NCI-H1694 (cell line): Measurements from ENCODE around the gene SLC8A1.
A peak's percentile ranks its signal among the peaks of the same experiment; 100 is the strongest.

Experiments used
- DNase-seq: peaks from one replicate; lab custom pipeline; 2025; lab: John Stamatoyannopoulos, UW

The SLC8A1 gene

DNA sequence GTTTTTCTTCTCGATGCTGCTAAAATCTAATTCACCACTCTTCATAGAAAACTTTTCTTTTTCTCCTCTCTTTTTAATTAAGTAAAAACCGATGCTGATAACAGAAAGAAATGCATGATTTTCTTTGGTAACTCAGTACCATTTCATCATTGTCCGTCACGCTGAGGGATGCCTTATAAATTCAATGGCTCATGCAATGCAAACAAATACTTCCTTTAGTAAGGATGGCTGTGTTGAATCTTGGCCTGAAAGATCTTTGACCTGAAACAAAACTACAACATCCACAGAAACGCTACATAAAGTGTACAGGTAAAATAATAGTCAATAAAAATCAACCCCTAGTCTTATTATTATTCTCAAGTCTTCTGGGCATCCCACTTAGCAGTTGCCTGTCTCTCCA is 261.4 kb downstream of the SLC8A1 start:
- no peak for DNase-seq

- DNase-seq, result no peak
Observed at GRCh38 chr2:40189881-40190280, 262.0 kb downstream of the SLC8A1 start.

GRCh38 chr2:40187054-40187453 is 264.8 kb downstream of the SLC8A1 start:
- DNase-seq, result no peak

DNA sequence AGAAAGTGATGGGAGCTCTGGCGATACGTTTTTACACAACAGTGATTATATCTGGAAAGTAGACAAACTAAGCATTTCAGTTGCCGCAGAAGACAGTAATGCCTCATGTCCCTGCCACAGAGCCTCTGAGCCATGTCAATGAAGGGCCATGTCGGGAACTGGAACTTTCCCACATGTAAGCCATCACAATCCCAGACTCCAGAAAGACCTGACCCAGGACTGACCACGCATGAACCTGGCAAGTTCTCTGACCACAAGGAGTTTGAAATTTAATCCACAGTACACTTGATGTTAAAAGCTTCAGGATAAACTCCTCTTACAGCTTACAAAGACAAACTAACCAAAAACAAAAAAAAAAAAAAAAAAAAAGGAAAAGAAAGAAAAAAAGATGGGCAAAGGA is 267.3 kb downstream of the SLC8A1 start:
- no peak for DNase-seq

DNA sequence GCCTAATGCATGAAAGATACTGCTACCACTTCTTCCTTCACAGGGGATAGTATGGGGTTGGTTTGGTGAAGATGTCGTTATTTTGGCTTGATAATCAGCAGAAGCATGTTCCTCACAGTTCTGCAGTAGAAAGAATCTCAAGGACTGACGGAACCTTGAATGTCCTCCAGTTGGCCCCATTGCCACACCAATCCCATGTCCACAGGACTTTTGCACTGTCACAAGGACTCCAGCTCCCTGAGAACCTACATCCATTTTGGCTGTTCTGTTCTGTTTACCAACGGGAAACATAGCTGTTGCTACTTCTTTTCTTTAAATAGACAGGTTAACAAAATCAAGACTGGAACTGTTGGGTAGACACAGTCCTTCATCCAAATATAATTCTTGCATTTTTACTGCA is 270.0 kb downstream of the SLC8A1 start:
- no peak for DNase-seq

- no peak for DNase-seq
Observed at GRCh38 chr2:40179801-40180200, 272.1 kb downstream of the SLC8A1 start.

GRCh38 chr2:40178971-40179370 is 272.9 kb downstream of the SLC8A1 start:
- no peak for DNase-seq

GRCh38 chr2:40178171-40178778 is 273.6 kb downstream of the SLC8A1 start:
- DNase-seq, result no peak

- no peak for DNase-seq
Observed at GRCh38 chr2:40177366-40177765, 274.5 kb downstream of the SLC8A1 start.

GRCh38 chr2:40173276-40173675 is 278.6 kb downstream of the SLC8A1 start:
- DNase-seq, result no peak

DNA sequence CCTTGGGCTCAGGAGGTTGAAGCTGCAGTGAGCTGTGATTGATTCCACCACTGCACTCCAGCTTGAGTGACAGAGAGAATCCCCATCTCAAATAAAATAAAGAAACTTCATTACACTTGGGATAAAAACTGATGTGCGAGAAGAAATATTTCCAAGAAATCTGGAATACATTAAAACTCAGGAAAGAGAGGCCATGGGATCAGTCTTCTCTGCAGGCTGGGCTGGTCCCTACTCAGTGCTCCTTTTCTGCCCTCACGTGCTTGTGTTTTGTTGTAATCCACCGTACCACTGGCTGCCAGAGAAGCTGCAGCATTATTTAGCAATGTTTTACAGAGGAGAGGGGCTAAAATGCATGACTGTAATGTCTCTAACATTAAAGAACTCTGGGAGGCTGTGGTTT is 282.0 kb downstream of the SLC8A1 start:
- DNase-seq, result no peak

DNA sequence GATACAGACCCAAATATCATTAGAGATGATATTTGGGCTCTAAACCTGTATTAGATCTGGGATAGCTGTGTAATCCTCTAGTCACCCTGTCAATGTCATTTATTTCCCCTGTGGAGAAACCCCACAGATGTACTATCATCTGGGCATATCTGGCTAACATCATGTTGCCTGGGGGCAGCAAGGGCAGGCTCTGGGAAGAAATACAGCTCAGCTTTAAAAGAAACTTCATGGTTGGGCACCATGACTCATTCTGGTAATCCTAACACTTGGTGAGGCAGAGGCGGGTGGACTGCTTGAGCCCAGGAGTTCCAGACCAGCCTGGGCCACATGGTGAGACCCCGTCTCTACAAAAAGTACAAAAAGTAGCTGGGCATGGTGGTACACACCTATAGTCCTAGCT is 282.5 kb downstream of the SLC8A1 start:
- DNase-seq, result no peak

GRCh38 chr2:40168546-40168945 is 283.3 kb downstream of the SLC8A1 start:
- no peak for DNase-seq

GRCh38 chr2:40168032-40168431 is 283.9 kb downstream of the SLC8A1 start:
- no peak for DNase-seq

- DNase-seq, result no peak
Observed at GRCh38 chr2:40166006-40166405, 285.9 kb downstream of the SLC8A1 start.

- DNase-seq, result no peak
Observed at GRCh38 chr2:40165509-40165844, 286.4 kb downstream of the SLC8A1 start.

- no peak for DNase-seq
Observed at GRCh38 chr2:40164736-40165508, 287.0 kb downstream of the SLC8A1 start.

DNA sequence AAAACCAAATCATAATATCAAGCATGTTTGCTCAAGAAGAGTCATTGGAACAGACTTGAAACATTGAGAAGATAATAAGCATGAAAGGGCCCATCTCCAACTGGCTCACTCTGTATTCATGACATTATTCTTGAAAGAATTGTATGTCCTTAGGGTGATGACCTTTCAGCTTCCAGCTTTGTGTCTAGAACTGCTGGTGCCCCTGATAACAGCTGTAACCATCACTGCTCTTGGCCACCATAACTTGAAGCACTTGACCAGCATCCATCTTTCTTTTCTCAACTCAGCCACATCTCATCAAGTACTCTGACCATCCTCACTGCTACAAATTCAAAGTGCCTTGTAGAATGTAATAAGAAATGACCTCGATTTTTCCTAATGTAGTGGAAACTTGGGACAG is 289.9 kb downstream of the SLC8A1 start:
- DNase-seq, result no peak

DNA sequence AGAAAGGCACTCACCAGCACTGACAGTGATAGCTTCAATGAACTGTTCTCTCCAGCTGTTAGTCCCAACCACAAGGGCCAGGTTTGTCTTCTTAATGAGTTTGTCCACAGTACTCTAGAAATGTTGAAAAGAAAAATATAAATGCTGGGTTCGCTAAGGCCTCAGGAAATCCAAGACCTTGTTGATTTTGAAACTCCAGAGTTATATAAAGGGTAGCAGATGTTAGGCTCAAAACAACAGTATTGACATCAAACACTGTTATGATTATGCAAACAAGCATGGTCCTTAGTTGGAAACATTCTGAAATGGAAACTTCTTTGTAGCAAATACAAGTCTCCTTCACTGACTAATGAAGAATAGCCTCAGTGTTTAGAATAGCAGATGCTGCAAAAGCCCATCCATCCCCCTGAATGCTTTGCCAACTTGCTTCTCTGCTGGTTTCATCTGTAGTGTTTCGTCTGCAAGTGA is 291.1 kb downstream of the SLC8A1 start:
- DNase-seq, result peak; percentile 15

GRCh38 chr2:40159333-40159732 is 292.6 kb downstream of the SLC8A1 start:
- DNase-seq, result no peak

DNA sequence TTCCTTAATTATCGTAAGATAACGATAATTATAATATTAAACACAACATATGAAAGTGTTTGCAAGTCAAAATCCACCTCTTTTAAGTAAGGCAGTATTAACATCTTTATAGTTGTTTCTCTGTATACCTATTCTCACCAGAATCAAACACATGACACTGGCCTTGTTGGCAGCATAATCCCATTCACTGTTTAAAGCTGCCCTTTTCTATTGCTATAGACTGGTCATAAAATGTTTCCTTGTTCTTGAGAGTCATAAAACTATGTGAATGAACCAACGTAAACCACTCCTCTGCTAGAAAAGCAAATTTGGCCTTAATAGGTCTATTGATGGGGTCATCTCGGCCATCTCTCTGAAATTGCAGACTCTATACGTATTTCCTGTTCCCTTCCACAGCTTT is 293.1 kb downstream of the SLC8A1 start:
- DNase-seq, result no peak

GRCh38 chr2:40155728-40156127 is 296.2 kb downstream of the SLC8A1 start:
- DNase-seq, result no peak

- no peak for DNase-seq
Observed at GRCh38 chr2:40150266-40150665, 301.6 kb downstream of the SLC8A1 start.

DNA sequence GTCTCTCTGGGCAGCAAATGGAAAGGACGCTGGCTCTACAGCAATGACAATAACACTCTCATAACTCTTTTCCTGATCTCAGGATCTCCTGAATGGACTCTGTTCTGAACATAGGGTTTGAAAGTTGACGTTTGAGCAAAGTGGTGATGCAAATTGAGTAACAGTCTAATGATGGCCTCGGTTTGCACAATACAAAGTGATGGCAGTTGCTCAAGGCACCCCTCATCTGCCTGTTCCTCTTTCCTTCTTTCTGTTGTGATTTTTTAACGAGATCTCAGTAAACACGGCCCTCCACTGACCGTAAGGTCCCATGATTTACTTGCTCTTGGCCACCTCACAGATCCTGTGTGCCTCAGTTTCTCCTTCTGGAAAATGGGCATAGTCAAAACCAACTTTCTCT is 303.6 kb downstream of the SLC8A1 start:
- DNase-seq, result no peak
